Heart left ventricle (tissue), 16 donors: ENCODE results near the gene IGFN1. TPM values are rescaled to one million over a fixed set of nuclear protein-coding genes. Genes with fewer than 3 reads are reported as not detected.

Experiments used
- ATAC-seq, 4 donors: fragments of 200-7000 bp; cut with Tn5 transposase; one replicate each; pipeline ENCODE4 v1.9.1; 2020 to 2022; ENCODE audit warnings: moderate library complexity in 4 of 4, mild to moderate bottlenecking in 3 of 4, moderate number of reproducible peaks in 1 of 4
- DNase-seq, 5 donors: peaks; one replicate each; pipeline ENCODE4 v3.0.0-alpha.2; 2020
- H3K27ac ChIP-seq, 12 donors: fragments of 200-600 bp; sonication (generic) in 4 of 12; one replicate each; pipeline versions ENCODE4 v1.5.0 to v1.8.0; 2016 to 2022; ENCODE audit warnings: mild to moderate bottlenecking in 2 of 12
- H3K27me3 ChIP-seq, 9 donors: fragments of 200-600 bp; sonication (generic) in 2 of 9; one replicate each; pipeline versions ENCODE4 v1.5.1 to v1.8.0; 2016 to 2022; ENCODE audit warnings: mild to moderate bottlenecking in 3 of 9
- H3K36me3 ChIP-seq, 9 donors: fragments of 200-600 bp; sonication (generic) in 2 of 9; one replicate each; pipeline versions ENCODE4 v1.5.0 to v1.8.0; 2018 to 2022; ENCODE audit warnings: mild to moderate bottlenecking in 2 of 9
- H3K4me1 ChIP-seq, 12 donors: fragments of 200-600 bp; sonication (generic) in 4 of 12; one replicate each; pipeline versions ENCODE4 v1.5.0 to v1.8.0; 2016 to 2022; ENCODE audit warnings: mild to moderate bottlenecking in 3 of 12
- H3K4me3 ChIP-seq, 12 donors: fragments of 200-600 bp; sonication (generic) in 4 of 12; one replicate each; pipeline versions ENCODE4 v1.5.0 to v1.8.0; 2017 to 2022; ENCODE audit warnings: mild to moderate bottlenecking in 9 of 12, moderate library complexity in 4 of 12
- H3K9me3 ChIP-seq, 12 donors: fragments of 200-600 bp; sonication (generic) in 4 of 12; one replicate each; pipeline versions ENCODE4 v1.5.0 to v1.8.0; 2016 to 2022; ENCODE audit warnings: mild to moderate bottlenecking in 1 of 12
- POLR2A ChIP-seq, 2 donors: fragments of 450-650 bp; IDR thresholded peaks; one replicate each; pipeline ENCODE4 v1.6.1; 2017; ENCODE audit warnings: antibody characterized with exemption in 2 of 2, mild to moderate bottlenecking in 2 of 2, moderate library complexity in 2 of 2
- WGBS, 4 donors: extraction: QIAGEN DNeasy Blood & Tissue Kit in 2 of 4; methylation state at CpG; one replicate each; pipeline versions ENCODE4 v1.1.5 to v1.1.7; 2013 to 2018; 5-methylcytosine and 5-hydroxymethylcytosine counted together
- intact Hi-C, 10 donors: fragments of 100-400 bp; cut with DNase I; formaldehyde crosslinking; loops; one replicate each; pipeline versions ENCODE4 v1.11.1 to v1.14.2; 2022
- long read RNA-seq, 3 donors: library from polyadenylated mRNA; unstranded; transcript quantifications; one replicate each; pipeline ENCODE4 v2.0.0, GENCODE V29; 2020 to 2021
- polyA plus RNA-seq, 2 donors: library from polyadenylated mRNA; stranded (reverse); fragments of 200-250 nt; gene quantifications; one replicate each; pipeline ENCODE4 v1.2.3, GENCODE V29; 2013
- total RNA-seq, 9 donors: library from RNA; depleted of rRNA in 2 of 9; stranded (reverse); fragments of >200 nt in 2 of 9; fragmentation: NEBNext Ultra II Directional in 3 of 9; extraction: Animal tissue kit (Norgen Biotek cat#: 25700) in 3 of 9; gene quantifications; one replicate each; pipeline versions ENCODE4 v1.1.0 to v1.2.4, GENCODE V29; 2016 to 2023
- TF ChIP-seq, protein P1 (sequence below), 12 donors: fragments of 200-600 bp; sonication (generic) in 4 of 12; IDR thresholded peaks; one replicate each; pipeline versions ENCODE4 v1.5.0 to v1.8.0; 2018 to 2022; ENCODE audit warnings: antibody characterized with exemption in 12 of 12, mild to moderate bottlenecking in 5 of 12
- donor health status: ischemic (EF 13 %, LVEDD 7.1; RV severe dilation, severe dysfunction).
- donor health status: healthy with polysubstance abuse.
- donor health status: DM: no; HTN: yes; CAD: no.
- donor health status: DM: no; HTN: no; CAD: no.
- donor health status: ischemic (EF 25% LVEDD 6.9; RV normal size, moderate dysfunction).
- donor health status: ischemic (EF 25% LVEDD 5.7; RV mildly dilated, moderate dysfunction).
- donor health status: healthy.
- donor health status: DM: yes; HTN: yes; CAD: no.
- donor health status: ischemic (EF 35%, LVEDD 5.7; RV mildly dilated, moderate dysfunction).
- donor health status: nonischemic (EF 11% LVEDD 7.7; RV severe dilation, severe dysfunction).
- donor health status: DM: yes; HTN: yes; CAD: no.
- donor health status: PGD.
- donor health status: ischemic (EF 29% LVEDD 5.4; RV normal size, mild dysfunction).
- donor health status: nonischemic (EF 23%, LVEDD 6.1; RV moderate dilation, normal function).

IGFN1 gene
- total RNA-seq (under 1 TPM in 1 of 9 donors, not detected in 8; 0.04 TPM), polyA plus RNA-seq (under 1 TPM in 1 of 2 donors, not detected in 1; 0.03 TPM)
- long read RNA-seq, donor 1, result 0 reads
- long read RNA-seq, donor 2, result 0 reads
- long read RNA-seq, donor 3, result 0 reads

DNA sequence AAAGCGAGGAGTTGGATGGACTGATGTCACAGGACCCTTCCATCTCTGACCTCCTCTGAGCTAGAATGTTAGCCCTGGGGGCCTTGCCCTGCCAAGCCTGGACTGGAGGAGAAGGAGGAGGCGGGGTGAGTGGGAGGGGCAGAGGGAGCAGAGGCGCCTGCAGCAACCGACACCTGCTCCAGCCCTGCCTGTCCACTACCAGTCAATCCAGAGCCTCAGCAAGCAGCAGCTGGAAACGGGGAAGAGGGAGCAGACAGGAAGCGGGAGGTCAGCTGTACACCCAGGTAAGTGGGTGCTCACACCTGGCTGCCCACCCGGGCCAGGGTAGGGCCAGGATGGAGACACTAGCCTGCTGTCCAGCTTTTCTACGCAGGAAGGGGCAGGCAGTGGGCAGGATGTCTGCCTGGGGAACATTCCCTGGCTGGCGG lies at the start of gene IGFN1:
IGFN1 (plus strand) TSS at position 201 of the 428 bp plus-strand sequence. CDS start 2,470 bp downstream, outside the sequence.
- TF ChIP-seq POLR2A (IDR thresholded peaks at IDR 0.05), result no peak
- TF ChIP-seq, protein P1, sequence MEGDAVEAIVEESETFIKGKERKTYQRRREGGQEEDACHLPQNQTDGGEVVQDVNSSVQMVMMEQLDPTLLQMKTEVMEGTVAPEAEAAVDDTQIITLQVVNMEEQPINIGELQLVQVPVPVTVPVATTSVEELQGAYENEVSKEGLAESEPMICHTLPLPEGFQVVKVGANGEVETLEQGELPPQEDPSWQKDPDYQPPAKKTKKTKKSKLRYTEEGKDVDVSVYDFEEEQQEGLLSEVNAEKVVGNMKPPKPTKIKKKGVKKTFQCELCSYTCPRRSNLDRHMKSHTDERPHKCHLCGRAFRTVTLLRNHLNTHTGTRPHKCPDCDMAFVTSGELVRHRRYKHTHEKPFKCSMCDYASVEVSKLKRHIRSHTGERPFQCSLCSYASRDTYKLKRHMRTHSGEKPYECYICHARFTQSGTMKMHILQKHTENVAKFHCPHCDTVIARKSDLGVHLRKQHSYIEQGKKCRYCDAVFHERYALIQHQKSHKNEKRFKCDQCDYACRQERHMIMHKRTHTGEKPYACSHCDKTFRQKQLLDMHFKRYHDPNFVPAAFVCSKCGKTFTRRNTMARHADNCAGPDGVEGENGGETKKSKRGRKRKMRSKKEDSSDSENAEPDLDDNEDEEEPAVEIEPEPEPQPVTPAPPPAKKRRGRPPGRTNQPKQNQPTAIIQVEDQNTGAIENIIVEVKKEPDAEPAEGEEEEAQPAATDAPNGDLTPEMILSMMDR (IDR thresholded peaks at IDR 0.05), result no peak
- Histone ChIP-seq H3K36me3 (no peaks in the 10 kb centered on the region), H3K27ac (no peak within 1 kb of the TSS), H3K9me3 (no peaks in the 10 kb centered on the region), H3K4me3 (no peak within 1 kb of the TSS), H3K27me3 (peaks cover 0 to 13% (median 0%) of the 10 kb centered on the region in 9 donors), H3K4me1 (peaks cover 0 to 9% (median 0%) of the 10 kb centered on the region in 12 donors)
- DNase-seq (no peak), ATAC-seq (no peak)
- intact Hi-C loops, result no loop called here
- 52 to 59% (median 56%) methylated on average over 9 of the region's 9 CpGs for WGBS, 4 donors

DNA sequence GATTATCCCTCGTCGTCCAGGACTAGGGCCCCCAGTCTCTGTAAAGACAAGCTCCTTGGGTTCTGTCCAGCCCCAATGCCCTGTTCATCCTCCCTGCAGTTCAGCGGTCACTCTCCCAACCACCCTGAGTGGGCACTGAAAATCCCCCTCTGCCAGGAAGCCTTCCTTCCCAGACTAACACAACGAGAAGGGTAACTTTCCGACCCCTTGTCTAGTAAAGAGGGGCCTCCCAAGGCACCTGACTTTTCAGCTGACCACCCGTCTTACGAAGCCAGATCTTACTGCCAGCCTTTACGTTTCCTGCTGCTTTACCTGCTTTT lies 49.7 kb upstream of the IGFN1 start:
- no peak overlapping the region for H3K27ac ChIP-seq
- no peaks in the 10 kb centered on the region for H3K27me3 ChIP-seq
- peaks cover 0 to 32% (median 0%) of the 10 kb centered on the region in 12 donors for H3K4me1 ChIP-seq
- intact Hi-C loops, result no loop called here
- H3K36me3 ChIP-seq, result peaks cover 0 to 84% (median 59%) of the 10 kb centered on the region in 9 donors
- TF ChIP-seq, protein P1 (IDR thresholded peaks at IDR 0.05), result no peak
- no peak for TF ChIP-seq POLR2A (IDR thresholded peaks at IDR 0.05)
- no peak overlapping the region for H3K4me3 ChIP-seq
- no peaks in the 10 kb centered on the region for H3K9me3 ChIP-seq
- WGBS, 4 donors, result 95 to 98% (median 97%) methylated on average over 8 of the region's 8 CpGs
- DNase-seq (no peak), ATAC-seq (no peak)

DNA sequence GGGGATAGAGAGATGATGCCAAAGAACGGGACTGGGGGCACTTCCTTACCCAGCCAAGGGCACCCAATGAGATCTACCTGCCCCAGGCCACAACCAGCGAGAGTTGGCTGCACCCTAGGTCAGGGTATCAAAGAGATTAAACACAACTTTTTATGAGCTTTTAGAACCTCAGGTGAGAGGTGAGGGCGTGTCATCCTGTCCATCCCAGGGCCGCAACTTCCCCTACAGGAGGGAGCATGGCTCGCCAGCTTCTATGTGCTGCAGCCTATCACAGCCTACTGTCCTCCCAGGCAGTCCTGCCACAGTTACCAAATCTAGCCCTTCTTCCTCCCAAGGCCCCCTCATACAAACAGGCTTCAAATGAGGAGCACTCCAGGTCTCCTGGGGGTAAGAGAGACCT lies 49.2 kb upstream of the IGFN1 start:
- Histone ChIP-seq H3K4me3 (no peak overlapping the region), H3K27ac (no peak overlapping the region), H3K9me3 (no peaks in the 10 kb centered on the region), H3K4me1 (peaks cover 0 to 32% (median 0%) of the 10 kb centered on the region in 12 donors), H3K36me3 (peaks cover 0 to 86% (median 64%) of the 10 kb centered on the region in 9 donors), H3K27me3 (no peaks in the 10 kb centered on the region)
- no peak for TF ChIP-seq POLR2A (IDR thresholded peaks at IDR 0.05)
- TF ChIP-seq, protein P1 (IDR thresholded peaks at IDR 0.05), result no peak
- no peak for DNase-seq
- WGBS, 4 donors, result 96 to 100% (median 98%) methylated on average over 3 to 5 of the region's 5 CpGs
- no peak for ATAC-seq
- intact Hi-C loops, result no loop called here

DNA sequence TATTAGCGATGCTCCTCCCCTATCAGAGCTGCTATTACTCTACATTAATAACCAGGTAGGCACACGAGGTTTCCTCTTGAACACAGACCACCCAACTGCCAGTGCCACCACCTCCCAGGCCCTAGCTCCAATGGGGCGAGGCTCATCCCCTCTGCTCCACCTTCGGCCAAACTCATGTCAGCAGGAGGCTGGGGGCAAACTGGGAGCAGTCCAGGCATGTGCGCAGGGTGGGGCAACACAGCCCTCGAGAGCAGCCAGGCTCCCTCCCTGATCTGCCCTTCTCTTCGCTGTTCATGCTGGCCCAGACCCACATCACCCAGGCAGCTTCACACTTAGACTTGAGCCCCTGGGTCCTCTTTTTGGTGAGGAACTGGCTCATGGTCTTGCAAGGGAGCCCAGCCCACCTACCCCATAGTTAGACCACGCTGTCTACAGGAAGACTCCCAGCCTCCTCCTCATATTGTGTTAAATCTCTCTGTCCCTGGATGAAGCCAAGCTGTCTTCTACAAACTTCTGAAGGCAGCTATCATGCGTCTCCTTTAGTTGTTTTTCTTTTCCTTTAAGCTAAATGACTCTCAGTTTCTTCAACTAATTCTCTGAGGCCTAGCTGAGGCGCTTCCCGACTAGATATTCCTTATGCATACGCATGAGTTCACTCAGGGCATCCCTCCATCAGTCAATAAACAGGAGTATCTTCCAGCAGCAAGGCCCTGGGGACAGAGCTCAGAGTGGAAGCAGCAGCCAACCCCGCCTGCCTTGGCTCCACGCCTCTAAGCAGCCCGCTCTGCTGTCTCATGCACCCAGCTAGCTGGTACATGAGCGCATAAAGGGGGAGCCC lies 48.4 kb upstream of the IGFN1 start:
- 82 to 90% (median 83%) methylated on average over 15 to 16 of the region's 16 CpGs for WGBS, 4 donors
- peaks cover 0 to 87% (median 72%) of the 10 kb centered on the region in 9 donors for H3K36me3 ChIP-seq

More for the DNA sequence above, 48.4 kb upstream of the IGFN1 start:
- Histone ChIP-seq H3K27me3 (no peaks in the 10 kb centered on the region), H3K27ac (peak overlapping the region in 1 of 12 donors; percentile 29), H3K4me1 (peaks cover 0 to 25% (median 0%) of the 10 kb centered on the region in 12 donors), H3K4me3 (no peak overlapping the region), H3K9me3 (no peaks in the 10 kb centered on the region)
- ATAC-seq (peak in 3 of 4 donors; percentile 21 to 39 (median 28)), DNase-seq (peak in 3 of 5 donors; percentile 31 to 78 (median 73))
- intact Hi-C loops, result no loop called here
- TF ChIP-seq POLR2A (IDR thresholded peaks at IDR 0.05), result no peak
- TF ChIP-seq, protein P1 (IDR thresholded peaks at IDR 0.05), result no peak
